GM12878 (cell line): ENCODE results near the gene STON1. TPM values are rescaled to one million over a fixed set of nuclear protein-coding genes. Genes with fewer than 3 reads are reported as not detected.

ENCODE experiments used
- ATAC-seq: fragments of 200-7000 bp; cut with Tn5 transposase; 3 replicates; pipeline ENCODE4 v1.9.1; 2020; ENCODE audit warnings: mild to moderate bottlenecking, moderate library complexity
- BruUV-seq: library from RNA; stranded (reverse); fragments of 400-500 nt; replicated peaks from 2 replicates; lab custom pipeline; 2021; lab: Mats Ljungman, UMichigan
- CTCF ChIA-PET: fragments of 300-600 bp; sonication (Branson Sonifier 250); formaldehyde crosslinking; extraction: SDS; loops from one replicate; lab custom pipeline; 2021; ENCODE audit warnings: inconsistent platforms; lab: Yijun Ruan, JAX
- POLR2A ChIA-PET: fragments of 350-600 bp; formaldehyde crosslinking; extraction: SDS; loops from one replicate; lab custom pipeline; 2021; ENCODE audit warnings: inconsistent platforms; lab: Charles Lee
- RAD21 ChIA-PET: fragments of 300-600 bp; sonication (Branson Sonifier 250); formaldehyde crosslinking; loops from one replicate; lab custom pipeline; 2023; ENCODE audit warnings: antibody characterized with exemption; ENCODE audit not compliant: unreplicated experiment; lab: Charles Lee
- SMC1A ChIA-PET: fragments of 300-600 bp; sonication (Branson Sonifier 250); formaldehyde crosslinking; loops from one replicate; lab custom pipeline; 2023; ENCODE audit not compliant: unreplicated experiment, uncharacterized antibody; lab: Charles Lee
- DNase-seq: peaks from one replicate; pipeline ENCODE4 v3.0.0-alpha.2; 2011; ENCODE audit warnings: low read depth, low spot score
- FAIRE-seq: peaks from 3 replicates; lab custom pipeline; 2011; peaks lifted over from hg19 to GRCh38; lab: Jason Lieb, UNC
- H2AFZ ChIP-seq: 2 replicates; pipeline ENCODE4 v1.6.0; 2011; ENCODE audit warnings: low read depth, low read length, control low read depth; ENCODE audit not compliant: control insufficient read depth
- H3K27ac ChIP-seq: 2 replicates; pipeline ENCODE4 v1.5.1; 2011; ENCODE audit warnings: control low read depth; ENCODE audit not compliant: control insufficient read depth, insufficient read depth
- H3K27me3 ChIP-seq, 2 experiments: replicated peaks in 1 of 2; 2 replicates each; pipeline versions ENCODE4 v1.6.0 to v1.6.1; 2011; ENCODE audit warnings: low read length in 1 of 2; ENCODE audit not compliant: control insufficient read depth in 2 of 2, insufficient read depth in 2 of 2
- H3K36me3 ChIP-seq, 2 experiments: 2 replicates each; pipeline ENCODE4 v1.5.1; 2011; ENCODE audit warnings: low read length in 1 of 2; ENCODE audit not compliant: control insufficient read depth in 2 of 2, insufficient read depth in 2 of 2
- H3K4me1 ChIP-seq: 2 replicates; pipeline ENCODE4 v1.6.1; 2011; ENCODE audit warnings: mild to moderate bottlenecking, low read length, moderate library complexity, mixed read lengths; ENCODE audit not compliant: control insufficient read depth, insufficient read depth
- H3K4me2 ChIP-seq: 2 replicates; pipeline ENCODE4 v1.6.0; 2011; ENCODE audit warnings: control low read depth; ENCODE audit not compliant: control insufficient read depth, insufficient read depth
- H3K4me3 ChIP-seq: fragments of 200-600 bp; sonication (generic); 2 replicates; pipeline ENCODE4 v1.5.1; 2016
- H3K79me2 ChIP-seq: 2 replicates; pipeline ENCODE4 v1.6.0; 2011; ENCODE audit warnings: low read length; ENCODE audit not compliant: control insufficient read depth, insufficient read depth
- H3K9ac ChIP-seq: 2 replicates; pipeline ENCODE4 v1.8.0; 2011; ENCODE audit warnings: low read length, control low read depth, mixed read lengths; ENCODE audit not compliant: control insufficient read depth, insufficient read depth
- H3K9me3 ChIP-seq: replicated peaks from 3 replicates; pipeline ENCODE4 v1.5.1; 2011; ENCODE audit warnings: mild to moderate bottlenecking, low read length; ENCODE audit not compliant: control insufficient read depth, insufficient read depth
- H4K20me1 ChIP-seq: 2 replicates; pipeline ENCODE4 v1.6.0; 2011; ENCODE audit not compliant: control insufficient read depth, insufficient read depth
- BACH1 ChIP-seq: fragments of 450-650 bp; IDR thresholded peaks from 2 replicates; pipeline ENCODE4 v1.6.1; 2017; ENCODE audit warnings: mild to moderate bottlenecking, borderline replicate concordance
- BCL3 ChIP-seq: IDR thresholded peaks from 2 replicates; pipeline ENCODE4 v1.6.1; 2011; ENCODE audit warnings: borderline replicate concordance, low read depth, mild to moderate bottlenecking, moderate library complexity, low read length; ENCODE audit not compliant: insufficient read depth, poor library complexity, severe bottlenecking
- HDAC6 ChIP-seq: fragments of 200-600 bp; sonication (generic); IDR thresholded peaks from one replicate; pipeline ENCODE4 v1.8.0; 2017; ENCODE audit warnings: antibody characterized with exemption; ENCODE audit not compliant: unreplicated experiment
- IKZF2 ChIP-seq, 2 experiments: fragments of 450-650 bp; IDR thresholded peaks; 2 replicates each; pipeline ENCODE4 v1.6.1; 2017; ENCODE audit warnings: mild to moderate bottlenecking in 2 of 2, moderate library complexity in 2 of 2
- JUND ChIP-seq: IDR thresholded peaks from 2 replicates; pipeline ENCODE4 v1.6.1; 2012; ENCODE audit warnings: low read depth, mild to moderate bottlenecking, low read length, improper control_type of control experiment, moderate library complexity
- POLR2AphosphoS2 ChIP-seq: IDR thresholded peaks from 2 replicates; pipeline ENCODE4 v1.6.1; 2011; ENCODE audit warnings: low read depth, mild to moderate bottlenecking, low read length, improper control_type of control experiment, moderate library complexity
- RELB ChIP-seq: fragments of 450-650 bp; IDR thresholded peaks from 2 replicates; pipeline ENCODE4 v1.6.1; 2017; ENCODE audit warnings: low read depth, mild to moderate bottlenecking, moderate library complexity
- REST ChIP-seq: IDR thresholded peaks from 2 replicates; pipeline ENCODE4 v1.6.1; 2012; ENCODE audit warnings: mild to moderate bottlenecking, low read depth, low read length
- SREBF2 ChIP-seq: IDR thresholded peaks from 2 replicates; pipeline ENCODE4 v1.6.1; 2012; ENCODE audit warnings: mild to moderate bottlenecking, low read length
- TCF7 ChIP-seq: IDR thresholded peaks from 2 replicates; pipeline ENCODE4 v1.6.1; 2014; ENCODE audit warnings: antibody characterized with exemption, borderline replicate concordance
- ZNF274 ChIP-seq: IDR thresholded peaks from one replicate; pipeline ENCODE4 v1.8.0; 2011; ENCODE audit not compliant: insufficient read length, insufficient read depth
- ZNF384 ChIP-seq: IDR thresholded peaks from 2 replicates; pipeline ENCODE4 v1.6.1; 2012; ENCODE audit warnings: low read depth, mild to moderate bottlenecking, low read length, improper control_type of control experiment, borderline replicate concordance
- ZNF592 ChIP-seq: fragments of 450-650 bp; IDR thresholded peaks from 2 replicates; pipeline ENCODE4 v1.6.1; 2017; ENCODE audit warnings: mild to moderate bottlenecking, moderate library complexity
- in situ Hi-C: fragments of 300-500 bp; cut with MboI; formaldehyde crosslinking; loops from 9 replicates; pipeline ENCODE4 v1.14.3; 2018; ENCODE audit warnings: mixed read lengths
- intact Hi-C: fragments of 100-400 bp; cut with micrococcal nuclease; formaldehyde crosslinking; loops from one replicate; pipeline ENCODE4 v1.14.2; 2022; ENCODE audit not compliant: unreplicated experiment
- polyA plus RNA-seq, 11 experiments: library from polyadenylated mRNA; depleted of rRNA in 4 of 11; unstranded in 6 of 11; stranded (reverse) in 5 of 11; fragments of >200 nt; fragmentation: Nextera tagmentation in 4 of 11; fragmentation: Illumina TruSeq in 1 of 11; extraction: Ambion mirVana in 4 of 11; extraction: Trizol in 1 of 11; gene quantifications; 1 replicate in 1 of 11; 2 replicates in 10 of 11; pipeline versions ENCODE4 v1.2.1 to v1.2.3, GENCODE V29; 2011 to 2016; ENCODE audit warnings: inconsistent platforms in 2 of 11, missing spikeins in 2 of 11, low read depth in 1 of 11
- total RNA-seq, 4 experiments: library from RNA; depleted of rRNA in 3 of 4; stranded (reverse); fragments of >200 nt in 3 of 4; fragmentation: Illumina TruSeq in 1 of 4; extraction: Trizol in 1 of 4; gene quantifications; 2 replicates each; pipeline versions ENCODE4 v1.2.1 to v1.2.3, GENCODE V29; 2013 to 2021

Gene STON1
- total and polyA plus RNA-seq, 10 of the 15 experiments (the other 5 are each of a cell fraction or from before 2014, with no cell fraction given) = 0.11 to 0.90 (median 0.22) TPM; not detected in 2

GRCh38 chr2:48569433-48569832 is 39.5 kb downstream of the STON1 start:
- H3K4me1 ChIP-seq = no peaks in the 10 kb centered on the region
- H3K27ac ChIP-seq = no peak overlapping the region
- H4K20me1 ChIP-seq = no peaks in the 10 kb centered on the region
- H3K27me3 ChIP-seq = peaks cover 0 to 2% of the 10 kb centered on the region in 2 experiments; a peak in 1 of 4 replicates
- no peaks in the 10 kb centered on the region for H3K36me3 ChIP-seq
- RAD21 ChIA-PET = no interaction called here
- no peak overlapping the region for H3K4me3 ChIP-seq
- CTCF ChIA-PET = interaction anchor here (1.2 to 1.6 kb wide), 2 partner anchors 19 to 22 kb away, joined by 3 to 4 read pairs; no protein-coding TSS in a partner anchor
- POLR2A ChIA-PET = no interaction called here
- intact Hi-C loops (no loop called here), in situ Hi-C loops (no loop called here)
- H2AFZ ChIP-seq = no peak overlapping the region
- H3K79me2 ChIP-seq = no peaks in the 10 kb centered on the region
- DNase-seq (no peak), FAIRE-seq (no peak), ATAC-seq (no peak)
- no peak overlapping the region for H3K4me2 ChIP-seq
- SMC1A ChIA-PET = interaction anchor here (1.0 to 1.1 kb wide), 2 partner anchors 21 to 90 kb away, joined by 3 read pairs; no protein-coding TSS in a partner anchor
- no peak overlapping the region for H3K9ac ChIP-seq
- no TSS peak for BruUV-seq
- H3K9me3 ChIP-seq = no peaks in the 10 kb centered on the region
- TF ChIP-seq REST = no peak
- TF ChIP-seq HDAC6 = no peak
- no peak for TF ChIP-seq TCF7
- no peak for TF ChIP-seq POLR2AphosphoS2
- TF ChIP-seq ZNF592 = no peak
- no peak for TF ChIP-seq IKZF2 (IDR thresholded peaks at IDR 0.05)
- TF ChIP-seq ZNF384 = no peak
- no peak for TF ChIP-seq RELB
- no peak for TF ChIP-seq ZNF274
- no peak for TF ChIP-seq JUND
- TF ChIP-seq SREBF2 = no peak
- TF ChIP-seq BCL3 = no peak
- no peak for TF ChIP-seq BACH1
